GDM1 (cell line): ENCODE data around the gene CLOCK.

Experiments used
- DNase-seq: peaks from one replicate; lab custom pipeline; 2025; lab: John Stamatoyannopoulos, UW

The CLOCK gene

GRCh38 chr4:55483315-55483714 lies 63.4 kb downstream of the CLOCK start:
- DNase-seq: no peak

DNA sequence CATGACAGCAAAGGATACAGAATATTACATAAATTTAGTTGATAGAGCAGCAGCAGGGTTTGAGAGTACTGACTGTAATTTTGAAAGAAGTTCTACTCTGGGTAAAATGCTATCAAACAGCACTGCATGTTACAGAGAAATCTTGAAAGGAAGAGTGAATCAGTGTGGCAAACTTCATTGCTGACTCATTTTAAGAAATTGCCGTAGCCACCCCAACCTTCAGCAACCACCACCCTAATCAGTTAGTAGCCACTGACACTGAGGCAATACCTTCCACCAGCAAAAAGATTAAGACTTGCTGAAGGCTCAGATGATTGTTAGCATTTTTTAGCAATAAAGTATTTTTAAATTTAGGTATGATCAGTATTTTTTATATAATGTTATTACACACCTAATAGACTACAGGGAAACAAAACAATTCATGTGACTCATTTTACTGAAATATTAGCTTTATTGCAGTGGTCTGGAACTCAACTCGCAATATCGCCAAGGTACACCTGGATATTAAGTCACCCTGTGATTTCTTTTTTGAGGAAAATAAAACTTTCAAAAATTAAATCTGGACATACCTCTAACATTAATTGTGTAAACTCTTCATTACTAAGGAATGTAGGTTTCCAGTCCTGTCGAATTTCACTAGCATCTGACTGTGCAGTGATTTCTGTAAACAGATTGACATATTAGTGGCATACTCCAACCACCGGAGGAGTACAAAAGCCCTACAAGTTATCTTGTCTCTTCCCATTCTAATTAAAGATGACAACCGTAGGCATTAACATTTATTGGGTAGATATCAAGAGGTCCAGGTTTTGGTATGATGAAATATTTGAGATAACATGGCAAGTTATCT lies 71.1 kb downstream of the CLOCK start:
- DNase-seq: no peak

GRCh38 chr4:55469979-55470378 lies 76.7 kb downstream of the CLOCK start:
- no peak for DNase-seq

- DNase-seq: no peak
These were observed 78.0 kb downstream of the CLOCK start for GRCh38 chr4:55468724-55469123.

- DNase-seq: no peak
These were observed 80.7 kb downstream of the CLOCK start for GRCh38 chr4:55466001-55466400.

DNA sequence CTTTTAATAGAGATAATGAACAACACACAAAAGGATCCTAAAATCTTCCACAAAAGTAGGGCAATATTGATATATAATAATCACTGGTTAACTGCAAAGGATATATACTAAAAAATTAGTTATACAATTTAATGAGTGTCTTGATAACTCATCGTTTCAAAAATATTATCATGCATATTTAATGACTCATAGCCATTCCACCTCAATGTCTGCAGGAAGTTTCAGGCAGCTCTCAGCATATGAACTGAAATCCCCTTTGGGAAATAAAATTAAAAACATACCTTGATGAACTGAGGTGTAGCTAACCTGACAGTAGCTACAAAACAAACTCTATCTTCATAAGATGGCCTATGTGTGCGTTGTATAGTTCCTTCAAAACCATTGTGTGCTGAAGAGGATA lies 88.1 kb downstream of the CLOCK start:
- DNase-seq: no peak

- DNase-seq: no peak
These were observed 88.5 kb downstream of the CLOCK start for GRCh38 chr4:55458164-55458563.

- no peak for DNase-seq
These were observed 96.1 kb downstream of the CLOCK start for GRCh38 chr4:55450566-55450965.

DNA sequence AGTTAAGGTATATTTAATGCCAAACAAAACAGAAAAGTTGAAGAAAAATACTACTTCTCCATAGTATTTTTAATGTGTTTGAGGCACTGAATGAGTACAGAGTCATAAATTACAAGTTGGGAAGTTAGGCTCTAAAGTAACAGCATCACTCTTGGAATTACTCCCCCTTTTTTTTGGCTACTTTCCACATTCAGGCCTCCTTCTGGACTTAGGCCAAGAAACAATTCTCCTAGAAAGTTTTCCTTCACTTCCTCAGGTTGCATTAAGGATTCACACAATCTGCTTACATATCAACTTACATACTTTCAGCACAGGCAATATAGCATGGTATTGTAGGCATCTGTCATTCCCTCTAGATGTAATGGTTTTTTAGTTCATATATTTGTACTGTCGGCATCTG lies 98.9 kb downstream of the CLOCK start:
- no peak for DNase-seq

DNA sequence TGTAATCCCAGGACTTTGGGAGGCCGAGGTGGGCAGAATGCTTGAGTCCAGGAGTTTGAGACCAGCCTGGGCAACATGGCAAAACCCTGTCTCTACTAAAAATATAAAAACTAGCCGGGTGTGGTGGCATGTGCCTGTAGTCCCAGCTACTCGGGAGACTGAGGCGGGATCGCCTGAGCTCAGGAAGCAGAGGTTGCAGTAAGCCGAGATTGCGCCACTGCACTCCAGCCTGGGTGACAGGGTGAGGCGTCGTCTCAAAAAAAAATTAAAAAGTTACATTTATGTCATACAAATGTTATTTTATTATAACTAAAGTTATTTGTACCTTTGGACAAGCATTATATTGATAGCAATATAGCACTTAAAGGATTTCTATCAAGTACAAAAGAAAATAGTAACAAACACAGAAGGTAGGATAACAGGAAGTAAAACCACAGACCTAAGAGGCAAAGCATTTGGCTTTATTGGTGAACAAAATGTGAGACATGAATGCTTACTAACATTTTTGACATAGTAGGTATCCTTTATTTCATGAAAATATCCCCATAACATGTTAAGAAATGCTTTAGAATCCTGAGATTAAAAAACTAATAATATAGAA lies 99.5 kb downstream of the CLOCK start:
- DNase-seq: no peak

- DNase-seq: no peak
These were observed 100.2 kb downstream of the CLOCK start for GRCh38 chr4:55446578-55446922.

GRCh38 chr4:55445921-55446577 lies 100.7 kb downstream of the CLOCK start:
- DNase-seq: no peak

DNA sequence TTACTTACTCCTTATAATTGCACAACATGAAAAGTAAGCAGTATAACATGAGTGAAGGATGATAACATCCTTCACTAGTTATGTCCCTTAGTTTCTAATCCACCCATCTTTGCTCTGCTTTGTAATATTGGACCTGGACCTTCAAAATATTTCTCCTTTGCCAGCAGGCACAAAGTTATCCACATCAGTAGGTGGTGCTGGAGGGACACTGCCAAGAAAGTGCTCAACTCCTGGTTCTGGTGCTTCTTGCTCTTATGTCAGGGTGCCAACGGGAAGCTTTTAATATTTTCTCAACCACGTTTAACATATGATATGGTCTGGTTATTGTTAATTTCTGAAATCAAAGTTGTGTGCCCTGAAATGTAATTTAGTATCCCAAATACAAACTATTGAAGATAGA lies 101.9 kb downstream of the CLOCK start:
- no peak for DNase-seq

- no peak for DNase-seq
These were observed 104.2 kb downstream of the CLOCK start for GRCh38 chr4:55442541-55442940.

DNA sequence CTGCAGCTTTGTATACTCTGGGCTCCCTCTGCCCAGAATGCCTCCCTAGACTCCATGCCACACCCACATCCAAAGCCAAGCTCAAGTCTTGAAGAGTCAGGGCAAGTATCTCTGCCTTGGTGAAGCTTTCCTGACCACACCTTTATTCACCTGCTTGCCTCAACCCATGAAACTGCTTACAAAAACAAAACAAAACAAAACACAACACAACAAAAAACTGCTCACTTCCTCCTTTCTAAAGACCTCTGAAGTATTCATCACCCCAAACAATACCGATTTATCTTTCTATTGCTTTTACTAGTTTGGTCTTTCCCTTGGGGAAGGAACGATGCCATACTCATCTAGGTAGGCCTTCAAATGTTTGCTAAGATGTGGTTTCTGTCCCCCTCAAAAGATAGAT lies 105.9 kb downstream of the CLOCK start:
- DNase-seq: no peak

DNA sequence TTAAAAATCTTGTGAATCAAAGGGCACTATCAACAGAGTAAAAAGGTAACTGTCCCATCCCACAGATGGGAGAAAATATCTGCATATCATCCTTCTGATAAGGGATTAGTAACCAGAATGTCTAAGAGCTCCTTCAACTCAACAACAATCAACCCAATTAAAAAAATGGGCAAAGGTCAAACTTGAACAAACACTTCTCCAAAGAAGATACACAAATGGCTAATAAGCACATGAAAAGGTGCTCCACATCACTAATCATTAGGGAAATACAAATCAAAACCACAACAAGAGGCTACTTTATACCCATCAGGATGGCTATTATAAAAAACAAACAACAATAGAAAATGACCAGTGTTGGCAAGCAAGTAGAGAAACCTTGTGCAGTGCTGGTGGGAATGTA lies 107.7 kb downstream of the CLOCK start:
- DNase-seq: no peak

DNA sequence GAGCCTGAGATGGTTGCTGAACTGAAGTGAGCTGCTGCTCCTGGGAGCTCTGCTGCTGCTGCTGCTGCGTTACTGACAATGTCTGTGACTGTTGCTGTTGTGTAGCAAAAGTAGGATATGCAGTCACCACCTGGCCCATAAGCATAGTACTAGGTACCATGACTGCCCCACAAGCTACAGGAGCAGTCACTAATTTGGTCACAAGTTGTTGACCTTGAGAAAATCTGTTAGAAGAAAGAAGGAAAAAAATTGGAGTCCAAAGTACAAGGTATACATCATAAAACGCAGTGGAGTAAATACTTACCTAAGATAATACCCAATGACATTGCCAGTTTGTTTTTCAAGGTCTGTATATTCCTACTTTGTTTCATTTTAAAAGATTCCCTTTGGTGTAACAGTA lies 108.4 kb downstream of the CLOCK start:
- no peak for DNase-seq

- DNase-seq: no peak
These were observed 108.9 kb downstream of the CLOCK start for GRCh38 chr4:55437823-55438222.

DNA sequence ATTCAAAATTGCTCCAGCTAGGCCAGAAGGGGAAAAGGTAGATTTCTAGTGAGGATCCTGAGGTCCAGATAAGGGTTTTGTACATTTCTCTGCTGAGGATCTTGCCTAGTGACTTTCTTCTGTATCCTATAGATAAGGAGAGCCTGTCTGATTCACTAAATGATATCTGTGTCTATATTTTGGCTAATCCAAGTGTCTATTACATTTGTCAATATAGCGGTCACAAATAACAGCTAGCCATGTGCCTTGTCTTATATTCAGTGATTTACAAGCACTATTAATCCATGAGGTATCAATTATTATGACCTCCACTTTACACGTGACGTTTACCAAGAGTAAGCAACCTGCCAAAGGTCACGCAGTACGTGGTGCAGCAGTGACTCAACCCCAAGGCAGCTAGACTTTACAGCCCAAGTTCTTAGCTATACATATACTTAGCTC lies 109.3 kb downstream of the CLOCK start:
- no peak for DNase-seq

DNA sequence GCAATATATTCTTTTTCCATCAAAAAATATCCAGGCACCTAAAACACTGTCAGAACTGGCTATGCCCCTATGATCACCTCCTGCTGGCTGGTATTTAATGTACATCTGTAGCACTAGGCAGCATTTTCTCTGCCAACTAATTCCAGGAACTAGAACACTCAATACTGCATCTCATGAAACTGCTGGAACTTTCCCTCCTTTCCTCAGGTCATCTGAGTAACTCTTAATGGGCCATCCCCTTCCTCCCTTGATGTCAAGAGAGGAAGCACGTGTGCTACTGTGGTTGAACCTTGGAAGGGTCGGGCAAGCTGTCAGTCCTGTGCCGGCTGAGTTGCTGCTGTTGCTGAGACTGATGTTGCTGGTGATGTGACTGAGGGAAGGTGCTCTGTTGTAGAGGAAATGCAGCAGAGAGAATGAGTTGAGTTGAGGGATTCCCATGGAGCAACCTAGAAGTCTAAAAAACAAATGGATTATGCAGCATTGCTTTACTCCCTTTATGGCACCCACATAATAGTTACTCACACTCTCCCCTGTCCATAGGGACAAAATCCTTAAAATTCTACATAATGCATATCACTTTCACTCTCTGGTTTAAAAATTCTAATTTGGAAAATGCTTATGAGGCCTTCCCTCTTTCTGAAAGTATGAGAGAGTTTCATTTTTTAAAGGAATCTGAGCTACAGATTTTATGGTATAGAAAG lies 111.4 kb downstream of the CLOCK start:
- peak; percentile 41 for DNase-seq

DNA sequence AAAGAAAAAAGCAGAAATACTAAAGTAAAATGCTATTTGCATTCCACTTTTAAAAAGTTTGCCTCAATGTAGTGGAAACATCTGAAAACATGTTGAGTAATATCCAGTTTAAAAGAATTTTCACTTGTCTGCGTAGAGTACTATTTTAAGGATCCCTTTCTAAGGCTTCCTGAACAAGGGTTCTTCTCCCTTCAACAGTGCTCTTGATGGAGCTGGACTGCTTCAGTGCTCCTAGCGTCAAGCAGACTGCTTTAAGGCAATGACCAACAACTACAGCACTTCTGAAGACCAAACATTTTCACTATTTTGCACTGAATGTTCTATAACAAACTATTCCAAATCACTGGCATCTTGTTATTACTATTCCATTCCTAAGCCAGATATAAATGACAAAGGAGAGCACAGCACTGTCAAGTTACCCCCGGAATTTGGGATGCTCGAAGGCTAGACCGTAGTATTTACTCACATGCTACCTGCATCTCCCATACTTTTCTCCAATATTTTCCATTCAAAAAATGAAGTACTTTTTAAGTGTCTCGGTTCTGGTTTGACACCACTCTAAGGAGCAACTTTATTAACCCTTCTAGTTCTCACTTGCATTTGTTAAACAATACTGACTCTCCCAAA lies 114.9 kb downstream of the CLOCK start:
- no peak for DNase-seq

- DNase-seq: no peak
These were observed 121.9 kb downstream of the CLOCK start for GRCh38 chr4:55424791-55425190.
